Posterior vena cava (tissue), 2 donors: ENCODE data around the gene IST1. TPM values are rescaled to one million over a fixed set of nuclear protein-coding genes. Genes with fewer than 3 reads are reported as not detected.

Experiments used
- total RNA-seq, 2 donors: library from RNA; stranded (reverse); fragmentation: NEBNext Ultra II Directional; extraction: Animal tissue kit (Norgen Biotek cat#: 25700); gene quantifications; one replicate each; pipeline ENCODE4 v1.2.1, GENCODE V29; 2021
- donor health status: DM: yes; HTN: yes; CAD: no.
- donor health status: DM: yes; HTN: yes; CAD: no.

The IST1 gene
- total RNA-seq, 2 donors from 2014 or later = 105 to 117 TPM

Other genes starting within 250 kb of the IST1 start
- gene PHLPP2, start 170.8 kb upstream of the IST1 start, total RNA-seq = 1 to 10 TPM; 6.3 to 9.1 TPM
- gene AP1G1, start 86.7 kb upstream of the IST1 start, total RNA-seq = 10 to 100 TPM; 61.8 to 67.3 TPM
- 10 to 100 TPM; 26.5 to 26.9 TPM for gene ATXN1L, start 49.6 kb upstream of the IST1 start, total RNA-seq
- 1 to 10 TPM; 5.7 to 6.1 TPM for gene ZNF821, start 11.3 kb upstream of the IST1 start, total RNA-seq
- under 1 TPM; 0.57 to 0.69 TPM for gene PKD1L3, start 104.9 kb downstream of the IST1 start, total RNA-seq
- gene DHODH, start 113.2 kb downstream of the IST1 start, total RNA-seq = 1 to 10 TPM; 7.3 to 8.0 TPM
- gene HP, start 159.0 kb downstream of the IST1 start, total RNA-seq = 10 to 100 TPM in 1 of 2 donors, 1 to 10 TPM in 1; 2.6 to 19.1 TPM
- 1 to 10 TPM in 1 of 2 donors, under 1 TPM in 1; 0.38 to 3.4 TPM for gene HPR, start 167.7 kb downstream of the IST1 start, total RNA-seq
- 10 to 100 TPM in 1 of 2 donors, 1 to 10 TPM in 1; 7.5 to 10.3 TPM for gene TXNL4B, start 198.1 kb downstream of the IST1 start, total RNA-seq
- gene DHX38, start 198.3 kb downstream of the IST1 start, total RNA-seq = 10 to 100 TPM; 44.3 to 50.8 TPM